ENCODE results near the gene RAB8B.
"Not testable (repeated sequence)": the region's sequence is repeated elsewhere in the genome, so short reads cannot be mapped to it uniquely, and the experiment has no call there.

Gene RAB8B

GRCh38 chr15:63186065-63186464 lies 3.3 kb upstream of the RAB8B start:
- peak; percentile 62 for DNase-seq

GRCh38 chr15:63187589-63188226 lies 1.7 kb upstream of the RAB8B start:
- DNase-seq: no peak

GRCh38 chr15:63188247-63188925 lies 1.0 kb upstream of the RAB8B start:
- no peak for DNase-seq

DNA sequence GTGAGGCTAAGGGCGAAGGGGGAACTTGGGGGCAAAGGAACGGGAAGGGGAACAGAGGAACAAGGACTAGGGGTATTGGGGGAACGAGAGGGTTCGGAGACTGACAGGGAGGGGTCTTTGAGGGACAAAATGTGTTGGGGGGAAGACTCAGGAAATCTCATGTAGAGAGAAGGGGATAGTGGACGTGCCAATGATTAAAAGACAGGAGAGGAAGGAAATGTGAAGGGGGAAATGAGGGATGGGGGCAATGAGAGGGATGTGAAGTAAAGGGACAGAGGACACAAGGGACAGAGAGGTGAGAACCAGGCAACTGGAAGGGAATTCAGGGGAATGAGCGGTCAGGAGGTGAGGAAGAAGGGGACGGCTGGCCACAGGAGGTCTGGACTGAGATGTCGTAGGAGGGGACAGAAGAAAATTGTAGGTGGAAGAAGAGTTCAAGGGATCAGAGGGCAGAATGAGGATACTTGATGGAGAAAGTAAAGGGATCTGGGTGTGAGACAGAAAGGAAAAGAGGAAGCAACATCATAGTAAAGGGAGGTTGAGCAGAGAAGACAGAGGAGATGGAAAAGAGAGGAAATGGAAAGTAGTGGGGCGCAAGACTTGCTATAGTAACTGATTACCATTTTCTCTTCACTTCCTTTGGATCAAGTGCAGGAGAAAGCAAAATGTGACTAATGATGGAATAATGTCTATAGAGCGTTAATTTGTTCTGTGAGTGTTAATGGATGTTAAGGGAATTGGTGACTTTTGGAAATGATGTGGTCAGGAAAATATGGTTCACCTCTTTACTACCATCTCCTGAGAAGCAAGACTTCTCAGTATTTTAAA lies 749 bp downstream of the RAB8B start:
- no peak for DNase-seq

GRCh38 chr15:63190769-63191649 lies 1.6 kb downstream of the RAB8B start:
- DNase-seq: no peak

DNA sequence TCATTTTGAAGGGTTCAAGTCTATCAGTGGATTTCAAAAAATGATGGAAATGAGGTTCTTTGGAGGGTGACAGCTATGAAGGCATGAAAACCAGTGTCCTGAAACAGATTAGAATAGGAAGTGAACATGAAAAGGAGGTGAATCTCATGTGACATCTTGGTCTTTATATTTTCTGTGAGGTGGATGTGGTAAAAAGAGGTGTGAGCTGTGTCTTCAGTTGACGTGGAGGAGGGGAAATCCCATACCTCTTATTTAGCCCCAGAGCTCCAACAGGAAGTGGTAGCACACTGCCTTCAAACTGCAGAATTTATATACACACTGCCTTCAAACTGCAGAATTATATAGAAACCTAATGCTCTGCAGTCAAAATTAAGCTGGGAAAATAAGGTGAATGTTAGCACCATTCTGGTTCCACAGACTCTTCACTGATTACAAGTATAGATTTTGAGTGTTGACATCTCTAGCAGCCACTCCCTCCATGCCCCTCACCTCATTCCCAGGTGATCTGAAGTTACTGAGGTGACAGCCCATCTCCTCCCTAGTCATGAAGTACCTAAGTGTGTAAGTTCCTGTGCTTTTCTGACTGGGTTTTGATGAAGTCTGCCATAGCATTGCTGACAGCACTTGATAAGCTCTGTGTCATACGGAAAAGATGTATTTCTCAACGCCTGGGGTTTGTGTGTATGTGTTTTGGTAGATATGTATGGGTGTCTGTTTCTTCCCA lies 2.7 kb downstream of the RAB8B start:
- DNase-seq: no peak

DNA sequence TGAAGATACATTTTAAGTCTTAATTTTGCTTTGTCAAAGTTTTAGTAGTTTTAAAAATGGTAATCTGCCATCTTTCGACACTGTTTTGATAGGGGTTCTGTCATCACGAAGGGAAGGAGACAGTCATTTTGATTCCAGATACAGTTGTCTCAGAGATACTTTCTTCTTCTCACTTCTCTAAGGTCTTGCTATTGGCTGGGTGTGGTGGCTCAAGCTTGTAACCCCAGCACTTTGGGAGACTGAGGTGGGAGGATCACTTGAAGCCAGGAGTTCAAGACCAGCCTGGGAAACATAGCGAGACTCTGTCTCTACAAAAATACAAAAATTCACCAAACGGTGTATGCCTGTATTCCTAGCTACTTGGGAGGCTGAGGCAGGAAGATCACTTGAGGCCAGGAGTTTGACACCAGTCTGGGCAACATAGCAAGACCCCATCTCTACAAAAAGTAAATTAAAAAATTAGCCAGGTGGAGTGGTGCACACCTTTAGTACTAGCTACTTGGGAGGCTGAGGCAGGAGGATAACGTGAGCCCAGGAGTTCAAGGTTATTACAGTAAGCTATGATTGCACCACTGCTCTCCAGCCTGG lies 3.3 kb downstream of the RAB8B start:
- no peak for DNase-seq

DNA sequence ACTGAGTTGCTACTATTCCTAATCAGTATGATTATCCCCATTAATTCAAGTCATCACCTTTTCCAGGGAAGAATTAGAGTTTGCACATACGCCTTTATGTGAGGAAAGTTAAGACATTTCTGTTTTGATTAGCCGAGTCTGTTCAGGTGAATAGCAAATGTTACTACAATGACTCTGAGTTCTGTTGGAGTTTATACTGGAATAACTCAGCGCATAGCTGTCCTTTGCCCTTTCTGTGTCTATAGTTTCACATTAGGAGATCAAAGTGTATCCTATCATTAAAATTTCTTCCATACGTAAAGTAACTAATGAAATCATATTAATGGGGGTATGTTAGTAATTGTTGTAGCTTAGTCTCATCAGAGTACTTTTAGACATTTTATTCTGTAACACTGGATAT lies 4.9 kb downstream of the RAB8B start:
- no peak for DNase-seq

- no peak for DNase-seq
Measured at GRCh38 chr15:63194880-63195568, 5.6 kb downstream of the RAB8B start.

- DNase-seq: no peak
Measured at GRCh38 chr15:63195569-63196015, 6.2 kb downstream of the RAB8B start.

- no peak for DNase-seq
Measured at GRCh38 chr15:63196842-63197241, 7.4 kb downstream of the RAB8B start.

GRCh38 chr15:63197626-63198025 lies 8.2 kb downstream of the RAB8B start:
- DNase-seq: no peak

DNA sequence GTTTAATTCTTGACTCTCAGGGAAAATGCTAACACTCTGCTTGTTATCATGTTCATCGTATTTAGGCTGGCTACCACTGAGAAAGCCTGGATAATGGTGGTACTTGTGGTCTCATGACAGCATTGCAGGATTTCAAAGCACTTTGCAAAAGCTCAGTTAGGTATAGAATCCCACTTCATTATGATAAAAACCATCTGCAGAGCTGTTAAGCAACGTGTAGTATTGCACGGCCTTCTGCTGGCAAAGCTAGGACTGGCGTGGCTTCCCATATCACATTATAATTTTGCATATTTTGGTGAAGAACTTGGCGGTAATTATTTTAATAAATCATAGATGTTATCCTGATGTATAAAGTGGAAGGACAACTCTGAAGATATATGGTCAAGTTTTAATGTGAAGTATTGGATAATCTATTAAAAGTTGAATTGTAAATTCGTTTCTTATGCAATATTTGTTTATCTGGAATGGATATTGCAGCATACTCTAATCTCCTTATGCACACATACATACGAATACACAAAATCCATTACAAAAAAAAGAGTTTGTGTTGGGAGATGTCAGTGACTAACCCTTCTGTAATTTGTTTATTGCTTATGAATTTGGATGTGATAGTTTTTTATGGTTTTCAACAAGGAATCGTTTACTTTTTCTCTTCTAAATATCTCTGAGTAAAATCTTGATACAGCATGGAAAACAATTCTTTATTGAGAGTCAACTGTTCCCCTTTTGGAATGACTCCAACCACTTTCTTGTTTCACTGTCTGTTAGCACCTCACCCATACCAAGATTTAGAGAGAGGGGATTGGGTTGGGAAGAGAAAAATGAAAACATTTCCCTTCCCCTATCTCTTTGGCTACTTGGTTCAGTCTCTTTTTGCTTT lies 9.2 kb downstream of the RAB8B start:
- peak; percentile 65 for DNase-seq

DNA sequence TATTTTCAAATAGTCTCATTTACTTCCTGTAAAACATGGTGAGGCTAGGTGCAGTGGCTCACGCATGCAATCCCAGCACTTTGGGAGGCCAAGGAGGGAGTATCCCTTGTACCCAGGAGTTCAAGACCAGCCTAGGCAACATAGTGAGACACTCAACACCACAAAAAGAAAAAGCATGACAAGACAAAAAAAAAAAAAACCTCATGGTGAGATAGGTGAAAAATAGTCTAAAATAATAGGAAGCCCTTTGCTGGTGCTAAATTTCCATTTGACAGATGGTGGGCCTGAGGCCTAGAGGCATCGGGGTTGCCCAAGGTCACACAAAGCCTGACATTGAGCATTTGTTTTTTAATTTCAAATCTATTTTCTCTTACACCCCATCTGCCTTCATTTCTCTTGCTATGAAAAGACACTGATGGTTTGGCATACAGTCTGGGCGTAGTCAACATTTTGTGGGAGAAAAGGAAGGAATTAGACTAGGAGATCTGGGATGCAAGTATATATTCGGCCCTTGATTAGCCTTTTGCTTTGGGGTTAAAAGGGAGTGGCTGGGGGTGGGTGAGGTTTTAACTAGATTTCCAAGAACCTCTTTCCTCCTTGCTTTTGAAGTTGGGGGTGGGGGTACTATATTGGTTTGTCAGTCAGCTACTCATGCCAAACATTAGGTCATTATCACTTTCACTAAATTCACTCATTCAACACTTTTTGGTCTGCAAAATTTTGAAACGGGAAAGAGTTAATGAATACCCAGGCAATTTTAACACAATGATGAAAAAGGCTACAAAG lies 11.3 kb downstream of the RAB8B start:
- DNase-seq: no peak

DNA sequence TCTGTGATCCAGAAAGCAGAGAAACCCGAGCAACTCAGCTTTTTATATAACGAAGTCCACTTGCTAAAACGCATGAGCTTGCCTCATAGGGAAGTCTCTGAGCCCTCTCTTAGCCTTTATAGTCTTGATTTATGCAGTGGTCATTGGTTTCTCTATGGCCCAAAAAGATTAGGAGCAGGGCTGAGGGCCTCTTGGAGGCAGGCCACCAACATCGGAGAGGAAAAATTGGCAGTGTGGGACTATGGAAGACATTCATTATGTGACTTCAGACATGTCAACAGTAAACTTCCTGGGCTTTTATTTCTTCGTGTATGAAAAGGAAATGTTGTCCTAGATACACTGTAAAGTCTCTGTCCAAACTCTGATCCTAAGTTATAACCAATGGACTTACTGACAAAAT lies 13.5 kb downstream of the RAB8B start:
- DNase-seq: no peak

GRCh38 chr15:63203451-63204090 lies 14.2 kb downstream of the RAB8B start:
- no peak for DNase-seq

DNA sequence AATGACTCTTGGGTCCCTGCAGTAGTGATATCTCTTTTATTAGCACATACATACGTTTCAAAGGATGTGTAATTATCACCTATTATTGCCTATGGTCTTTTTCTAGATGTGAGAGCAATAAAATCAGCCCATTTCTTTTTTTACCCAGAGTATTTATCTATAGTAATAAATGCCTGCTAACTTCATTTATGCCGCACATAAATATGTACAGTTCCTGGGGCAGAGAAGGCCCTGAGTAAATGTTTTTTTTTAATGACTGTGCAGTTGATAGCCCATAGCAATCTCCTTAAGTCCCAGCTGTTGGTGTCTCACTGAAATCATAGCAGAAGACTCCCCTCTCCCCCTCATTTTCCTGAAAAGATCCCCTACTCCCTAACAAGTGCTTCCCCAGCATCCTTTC lies 16.7 kb downstream of the RAB8B start:
- DNase-seq: no peak

- DNase-seq: not testable (repeated sequence)
Measured at GRCh38 chr15:63208824-63209223, 19.4 kb downstream of the RAB8B start.
